Stromal cell of bone marrow (primary cell): Measurements from ENCODE around the gene ZNF69.
"Not testable (repeated sequence)": the region's sequence is repeated elsewhere in the genome, so short reads cannot be mapped to it uniquely, and the experiment has no call there.

Experiments used
- DNase-seq: peaks from one replicate; pipeline ENCODE4 v3.0.0-alpha.2; 2012; ENCODE audit warnings: low read depth

The ZNF69 gene

GRCh38 chr19:11894851-11895250, 7.3 kb downstream of the ZNF69 start:
- no peak for DNase-seq

GRCh38 chr19:11902228-11902627, 14.6 kb downstream of the ZNF69 start:
- no peak for DNase-seq

- no peak for DNase-seq
Measured at GRCh38 chr19:11905928-11906327, 18.3 kb downstream of the ZNF69 start.

- not testable (repeated sequence) for DNase-seq
Measured at GRCh38 chr19:11911937-11912336, 24.4 kb downstream of the ZNF69 start.

GRCh38 chr19:11914417-11915051, 27.0 kb downstream of the ZNF69 start:
- not testable (repeated sequence) for DNase-seq

GRCh38 chr19:11921852-11922495, 34.4 kb downstream of the ZNF69 start:
- DNase-seq, result no peak

GRCh38 chr19:11924886-11925650, 37.5 kb downstream of the ZNF69 start, which contains the start of gene ZNF700:
ZNF700 (plus strand) TSS chr19:11925107; CDS start chr19:11925211, 104 bp downstream.
- DNase-seq, result peak; percentile 83

- DNase-seq, result not testable (repeated sequence)
Measured at GRCh38 chr19:11925651-11926187, 38.1 kb downstream of the ZNF69 start.

- no peak for DNase-seq
Measured at GRCh38 chr19:11927227-11927626, 39.6 kb downstream of the ZNF69 start.

GRCh38 chr19:11931051-11931450, 43.5 kb downstream of the ZNF69 start:
- DNase-seq, result peak; percentile 10

GRCh38 chr19:11931513-11931912, 43.9 kb downstream of the ZNF69 start:
- no peak for DNase-seq

- DNase-seq, result not testable (repeated sequence)
Measured at GRCh38 chr19:11935829-11936228, 48.2 kb downstream of the ZNF69 start.

GRCh38 chr19:11938383-11938782, 50.8 kb downstream of the ZNF69 start:
- not testable (repeated sequence) for DNase-seq

GRCh38 chr19:11941361-11941887, 53.8 kb downstream of the ZNF69 start:
- DNase-seq, result not testable (repeated sequence)

- no peak for DNase-seq
Measured at GRCh38 chr19:11942008-11942842, 54.6 kb downstream of the ZNF69 start.

GRCh38 chr19:11942843-11943108, 55.2 kb downstream of the ZNF69 start:
- DNase-seq, result no peak

GRCh38 chr19:11944656-11945055, 57.1 kb downstream of the ZNF69 start:
- DNase-seq, result no peak

GRCh38 chr19:11948646-11949045, 61.1 kb downstream of the ZNF69 start:
- DNase-seq, result no peak

- DNase-seq, result no peak
Measured at GRCh38 chr19:11949201-11949600, 61.6 kb downstream of the ZNF69 start.

- DNase-seq, result not testable (repeated sequence)
Measured at GRCh38 chr19:11949614-11950080, 62.1 kb downstream of the ZNF69 start.

GRCh38 chr19:11950312-11950711, 62.7 kb downstream of the ZNF69 start:
- DNase-seq, result no peak
